ENCODE data around the gene PHRF1. TPM values are rescaled to one million over a fixed set of nuclear protein-coding genes. Genes with fewer than 3 reads are reported as not detected.
"Not testable (repeated sequence)": the region's sequence is repeated elsewhere in the genome, so short reads cannot be mapped to it uniquely, and the experiment has no call there.

Gene PHRF1
- total RNA-seq, 1 experiment from 2014 or later: 31.8 TPM

GRCh38 chr11:645536-645935 is 69.3 kb downstream of the PHRF1 start:
- CTCF ChIA-PET: no interaction called here
- H3K9me3 Mint-ChIP-seq (ENCODE audit: unreplicated experiment): no peaks in the 10 kb centered on the region
- H3K27ac Mint-ChIP-seq (ENCODE audit: low read depth, unreplicated experiment): no peak overlapping the region
- no peaks in the 10 kb centered on the region for H3K4me1 Mint-ChIP-seq (ENCODE audit: insufficient read depth, unreplicated experiment)
- DNase-seq (ENCODE audit: unreplicated experiment): no peak
- H3K4me3 Mint-ChIP-seq (ENCODE audit: unreplicated experiment): no peak overlapping the region
- TF ChIP-seq CTCF (IDR thresholded peaks at IDR 0.05; ENCODE audit: unreplicated experiment): no peak
- H3K27me3 Mint-ChIP-seq (ENCODE audit: insufficient read depth, unreplicated experiment): no peaks in the 10 kb centered on the region
- BruUV-seq (replicated peaks): no TSS peak
- H3K36me3 Mint-ChIP-seq (ENCODE audit: insufficient read depth, unreplicated experiment): peaks cover 70% of the 10 kb centered on the region
- intact Hi-C loops (cut with micrococcal nuclease): no loop called here
- POLR2A ChIA-PET: no interaction called here

- no peak for TF ChIP-seq CTCF (IDR thresholded peaks at IDR 0.05; ENCODE audit: unreplicated experiment)
- H3K9me3 Mint-ChIP-seq (ENCODE audit: unreplicated experiment): no peaks in the 10 kb centered on the region
- H3K36me3 Mint-ChIP-seq (ENCODE audit: insufficient read depth, unreplicated experiment): peaks cover 75% of the 10 kb centered on the region
- DNase-seq (ENCODE audit: unreplicated experiment): no peak
- CTCF ChIA-PET: interaction anchor here (0.5 kb wide), 1 partner anchor 223 kb away, joined by 3 read pairs; no protein-coding TSS in a partner anchor
- BruUV-seq (replicated peaks): no TSS peak
- H3K4me3 Mint-ChIP-seq (ENCODE audit: unreplicated experiment): no peak overlapping the region
- POLR2A ChIA-PET: interaction anchor here (0.8 to 1.5 kb wide), 2 partner anchors 28 to 33 kb away, joined by 3 read pairs; no protein-coding TSS in a partner anchor
- no peaks in the 10 kb centered on the region for H3K27me3 Mint-ChIP-seq (ENCODE audit: insufficient read depth, unreplicated experiment)
- no peak overlapping the region for H3K27ac Mint-ChIP-seq (ENCODE audit: low read depth, unreplicated experiment)
- H3K4me1 Mint-ChIP-seq (ENCODE audit: insufficient read depth, unreplicated experiment): no peaks in the 10 kb centered on the region
- intact Hi-C loops (cut with micrococcal nuclease): no loop called here
Observed at GRCh38 chr11:646214-646613, 69.9 kb downstream of the PHRF1 start.

- BruUV-seq (replicated peaks): not testable (repeated sequence)
Observed at GRCh38 chr11:647672-648158, 71.4 kb downstream of the PHRF1 start.

GRCh38 chr11:650482-650881 is 74.2 kb downstream of the PHRF1 start:
- no TSS peak for BruUV-seq (replicated peaks)
- TF ChIP-seq CTCF (IDR thresholded peaks at IDR 0.05; ENCODE audit: unreplicated experiment): no peak
- H3K4me3 Mint-ChIP-seq (ENCODE audit: unreplicated experiment): no peak overlapping the region
- no peaks in the 10 kb centered on the region for H3K9me3 Mint-ChIP-seq (ENCODE audit: unreplicated experiment)
- H3K4me1 Mint-ChIP-seq (ENCODE audit: insufficient read depth, unreplicated experiment): no peaks in the 10 kb centered on the region
- CTCF ChIA-PET: no interaction called here
- POLR2A ChIA-PET: no interaction called here
- peaks cover 95% of the 10 kb centered on the region for H3K36me3 Mint-ChIP-seq (ENCODE audit: insufficient read depth, unreplicated experiment)
- no peak for DNase-seq (ENCODE audit: unreplicated experiment)
- intact Hi-C loops (cut with micrococcal nuclease): no loop called here
- no peaks in the 10 kb centered on the region for H3K27me3 Mint-ChIP-seq (ENCODE audit: insufficient read depth, unreplicated experiment)
- no peak overlapping the region for H3K27ac Mint-ChIP-seq (ENCODE audit: low read depth, unreplicated experiment)

More at GRCh38 chr11:647672-648158, 71.4 kb downstream of the PHRF1 start:
- intact Hi-C loops (cut with micrococcal nuclease); H3K4me1 Mint-ChIP-seq (ENCODE audit: insufficient read depth, unreplicated experiment); DNase-seq (ENCODE audit: unreplicated experiment); H3K4me3 Mint-ChIP-seq (ENCODE audit: unreplicated experiment); H3K27me3 Mint-ChIP-seq (ENCODE audit: insufficient read depth, unreplicated experiment); CTCF ChIA-PET; H3K27ac Mint-ChIP-seq (ENCODE audit: low read depth, unreplicated experiment); H3K9me3 Mint-ChIP-seq (ENCODE audit: unreplicated experiment): not testable (repeated sequence)
- peaks cover 80% of the 10 kb centered on the region for H3K36me3 Mint-ChIP-seq (ENCODE audit: insufficient read depth, unreplicated experiment)
- POLR2A ChIA-PET: interaction anchor here (1.1 to 1.5 kb wide), 2 partner anchors 13 to 27 kb away, joined by 3 read pairs; no protein-coding TSS in a partner anchor

- H3K4me1 Mint-ChIP-seq (ENCODE audit: insufficient read depth, unreplicated experiment); H3K27ac Mint-ChIP-seq (ENCODE audit: low read depth, unreplicated experiment); H3K9me3 Mint-ChIP-seq (ENCODE audit: unreplicated experiment); DNase-seq (ENCODE audit: unreplicated experiment); CTCF ChIA-PET; H3K4me3 Mint-ChIP-seq (ENCODE audit: unreplicated experiment); intact Hi-C loops (cut with micrococcal nuclease); H3K27me3 Mint-ChIP-seq (ENCODE audit: insufficient read depth, unreplicated experiment); BruUV-seq (replicated peaks): not testable (repeated sequence)
- POLR2A ChIA-PET: interaction anchor here (0.7 kb wide), 1 partner anchor 98 kb away, joined by 3 read pairs; no protein-coding TSS in a partner anchor
- peaks cover 88% of the 10 kb centered on the region for H3K36me3 Mint-ChIP-seq (ENCODE audit: insufficient read depth, unreplicated experiment)
Observed at GRCh38 chr11:653136-653535, 76.9 kb downstream of the PHRF1 start.
